K562 (cell line): Measurements from ENCODE around the gene MAZ. TPM values are rescaled to one million over a fixed set of nuclear protein-coding genes. Genes with fewer than 3 reads are reported as not detected.

Source experiments
- BRCA1 ChIP-seq, 2 experiments: fragments of 450-650 bp in 1 of 2; sonication (generic) in 1 of 2; formaldehyde crosslinking in 1 of 2; IDR thresholded peaks; 2 replicates each; pipeline versions ENCODE4 v1.5.0 to v1.6.1; 2017 to 2020; ENCODE audit warnings: mild to moderate bottlenecking in 1 of 2, missing genetic modification reagents in 1 of 2
- CEBPZ ChIP-seq: fragments of 150-350 bp; IDR thresholded peaks from 2 replicates; pipeline ENCODE4 v1.6.1; 2014; ENCODE audit warnings: low read depth, mild to moderate bottlenecking, low read length, borderline replicate concordance
- DACH1 ChIP-seq: fragments of 450-650 bp; IDR thresholded peaks from 2 replicates; pipeline ENCODE4 v1.6.1; 2018; ENCODE audit not compliant: partially characterized antibody
- HINFP ChIP-seq: fragments of 450-650 bp; conservative IDR thresholded peaks from 2 replicates; pipeline ENCODE4 v1.6.1; 2016; ENCODE audit warnings: missing genetic modification characterization, low read depth, mild to moderate bottlenecking, control low read depth, missing compliant biosample characterization
- KLF10 ChIP-seq: fragments of 250-450 bp; sonication (Bioruptor Pico); IDR thresholded peaks from 2 replicates; pipeline ENCODE4 v1.6.1; 2021; ENCODE audit warnings: matching md5 sums
- MAFF ChIP-seq: IDR thresholded peaks from 2 replicates; pipeline ENCODE4 v1.6.1; 2012; ENCODE audit warnings: low read length, improper control_type of control experiment
- MAZ ChIP-seq, 2 experiments: fragments of 450-650 bp in 1 of 2; sonication (generic) in 1 of 2; formaldehyde crosslinking; IDR thresholded peaks in 1 of 2; conservative IDR thresholded peaks in 1 of 2; 2 replicates each; pipeline versions ENCODE4 v1.4.0 to v1.5.0; 2020; ENCODE audit warnings: mild to moderate bottlenecking in 1 of 2, missing genetic modification reagents in 1 of 2
- SAFB2 ChIP-seq: fragments of 200-400 bp; formaldehyde crosslinking; IDR thresholded peaks from 2 replicates; pipeline ENCODE4 v1.6.1; 2018; ENCODE audit warnings: borderline replicate concordance, low read length, low read depth, moderate library complexity; ENCODE audit not compliant: severe bottlenecking
- SREBF2 ChIP-seq: sonication (generic); formaldehyde crosslinking; IDR thresholded peaks from 2 replicates; pipeline ENCODE4 v1.4.0; 2020; ENCODE audit warnings: mild to moderate bottlenecking, missing genetic modification reagents
- TARDBP ChIP-seq: fragments of 450-650 bp; IDR thresholded peaks from 2 replicates; pipeline ENCODE4 v1.6.1; 2016
- TCF7 ChIP-seq: sonication (generic); IDR thresholded peaks from 2 replicates; pipeline ENCODE4 v1.6.1; 2016; ENCODE audit warnings: antibody characterized with exemption, borderline replicate concordance
- UBTF ChIP-seq, 2 experiments: IDR thresholded peaks; 2 replicates each; pipeline ENCODE4 v1.6.1; 2012; ENCODE audit warnings: improper control_type of control experiment in 2 of 2, low read depth in 2 of 2, low read length in 2 of 2, borderline replicate concordance in 1 of 2
- ZHX1 ChIP-seq: fragments of 150-350 bp; conservative IDR thresholded peaks from 2 replicates; pipeline ENCODE4 v1.6.1; 2014; ENCODE audit warnings: low read length
- ZNF507 ChIP-seq: conservative IDR thresholded peaks from 2 replicates; pipeline ENCODE4 v1.6.1; 2017; ENCODE audit warnings: missing genetic modification characterization, missing compliant biosample characterization
- ZNF699 ChIP-seq: fragments of 250-450 bp; sonication (Bioruptor Pico); IDR thresholded peaks from 2 replicates; pipeline ENCODE4 v1.8.0; 2021; ENCODE audit warnings: mild to moderate bottlenecking, moderate library complexity; ENCODE audit not compliant: insufficient replicate concordance
- ZNF76 ChIP-seq: fragments of 250-450 bp; sonication (Bioruptor Pico); IDR thresholded peaks from 2 replicates; pipeline ENCODE4 v1.4.0; 2020; ENCODE audit warnings: mild to moderate bottlenecking, moderate library complexity, borderline replicate concordance
- ZNF780A ChIP-seq: fragments of 250-450 bp; sonication (Bioruptor Pico); IDR thresholded peaks from 2 replicates; pipeline ENCODE4 v1.5.0; 2021; ENCODE audit warnings: mild to moderate bottlenecking
- polyA plus RNA-seq, 8 experiments: library from polyadenylated mRNA; depleted of rRNA in 4 of 8; stranded (reverse) in 5 of 8; unstranded in 3 of 8; fragments of >200 nt; fragmentation: Nextera tagmentation in 2 of 8; fragmentation: Illumina TruSeq in 1 of 8; extraction: Ambion mirVana in 2 of 8; extraction: Trizol in 1 of 8; gene quantifications; 2 replicates each; pipeline versions ENCODE4 v1.2.1 to v1.2.3, GENCODE V29; 2011 to 2014; ENCODE audit warnings: inconsistent platforms in 1 of 8, missing spikeins in 1 of 8
- total RNA-seq, 7 experiments: library from RNA; depleted of rRNA in 6 of 7; stranded (reverse); fragments of >200 nt in 6 of 7; fragmentation: Illumina TruSeq in 2 of 7; extraction: Trizol in 2 of 7; gene quantifications; 2 replicates each; pipeline versions ENCODE4 v1.2.1 to v1.2.3, GENCODE V29; 2011 to 2021; ENCODE audit warnings: low replicate concordance in 1 of 7

Gene MAZ
- total and polyA plus RNA-seq, 9 of the 15 experiments (the other 6 are each of a cell fraction or from before 2014, with no cell fraction given) = 45.4 to 532 (median 250) TPM

DNA sequence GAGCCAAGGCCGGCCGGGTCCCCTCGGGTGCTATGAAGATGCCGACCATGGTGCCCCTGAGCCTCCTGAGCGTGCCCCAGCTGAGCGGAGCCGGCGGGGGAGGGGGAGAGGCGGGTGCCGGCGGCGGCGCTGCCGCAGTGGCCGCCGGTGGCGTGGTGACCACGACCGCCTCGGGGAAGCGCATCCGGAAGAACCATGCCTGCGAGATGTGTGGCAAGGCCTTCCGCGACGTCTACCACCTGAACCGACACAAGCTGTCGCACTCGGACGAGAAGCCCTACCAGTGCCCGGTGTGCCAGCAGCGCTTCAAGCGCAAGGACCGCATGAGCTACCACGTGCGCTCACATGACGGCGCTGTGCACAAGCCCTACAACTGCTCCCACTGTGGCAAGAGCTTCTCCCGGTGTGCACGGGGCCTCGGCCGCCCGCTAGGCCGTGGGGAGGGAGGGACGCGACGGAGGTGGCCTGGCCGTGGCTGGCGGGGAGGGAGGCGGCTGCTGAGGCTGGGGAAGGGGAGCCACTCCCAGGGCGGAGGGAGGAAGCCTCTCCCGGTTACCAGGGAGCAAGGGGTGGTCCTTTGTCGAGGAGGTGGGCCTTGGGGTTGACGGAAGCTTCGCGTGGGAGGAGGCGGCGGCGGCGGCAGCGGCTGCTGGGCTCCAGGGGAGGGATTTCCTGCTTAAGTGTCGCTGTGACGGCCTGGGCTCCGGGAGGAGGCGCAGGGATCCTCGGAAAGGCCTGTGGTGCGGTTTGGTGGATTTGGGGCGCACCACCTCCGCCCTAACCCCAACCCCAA lies 1.3 kb downstream of the MAZ start (continued):
- no peak for TF ChIP-seq SREBF2 (CRISPR knock-in tag)
- TF ChIP-seq UBTF (IDR thresholded peaks at IDR 0.05; ENCODE audit: borderline replicate concordance in 1 of 2, low read depth in 2 of 2, low read length in 2 of 2) = peak; percentile 89 to 96; a peak in 3 of 4 replicates
- no peak for TF ChIP-seq BRCA1 (IDR thresholded peaks at IDR 0.05)
- no peak for TF ChIP-seq BRCA1 (CRISPR knock-in tag; IDR thresholded peaks at IDR 0.05)
- TF ChIP-seq DACH1 = no peak
- no peak for TF ChIP-seq HINFP (tag)
- no peak for TF ChIP-seq ZNF780A (CRISPR knock-in tag)
- TF ChIP-seq KLF10 (CRISPR knock-in tag) = no peak
- no peak for TF ChIP-seq MAFF
- TF ChIP-seq ZHX1 = no peak
- TF ChIP-seq ZNF699 = no peak
- TF ChIP-seq TARDBP = peak; percentile 41; the same call in 1 of the 2 replicates
- TF ChIP-seq SAFB2 = no peak
- TF ChIP-seq ZNF76 (CRISPR knock-in tag) = 0 out of 2 replicates have a peak, but pooled peaks have one; percentile 30
- TF ChIP-seq ZNF507 (tag) = no peak
- no peak for TF ChIP-seq TCF7
- no peak for TF ChIP-seq CEBPZ
- peak; percentile 88 to 91 for TF ChIP-seq MAZ (CRISPR knock-in tag; conservative IDR thresholded peaks at IDR 0.05 in 1 of 2, IDR thresholded peaks at IDR 0.05 in 1 of 2)
